ENCODE measurements around the gene SOCS7. TPM values are rescaled to one million over a fixed set of nuclear protein-coding genes. Genes with fewer than 3 reads are reported as not detected.

Gene SOCS7
- total RNA-seq, 1 experiment from 2014 or later = 31.0 TPM

DNA sequence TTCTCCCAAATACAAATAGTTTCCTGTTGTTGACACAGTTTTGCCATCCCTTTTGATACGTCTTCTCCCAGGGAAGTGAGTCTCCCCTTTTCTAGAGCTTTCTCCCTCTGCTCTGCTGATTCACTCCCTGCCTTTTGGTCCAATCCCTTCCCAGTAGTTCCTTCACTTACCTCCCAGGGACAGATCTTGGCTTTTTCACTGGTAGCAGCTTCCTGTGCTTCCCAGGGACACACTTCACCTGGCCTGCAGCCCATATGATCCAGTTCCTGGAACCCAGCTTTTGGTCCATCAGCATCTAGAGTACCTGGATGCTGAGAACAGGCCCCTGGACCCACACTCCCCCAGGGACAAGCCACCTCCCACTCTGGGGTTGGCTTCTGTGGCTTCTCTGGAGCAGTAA is 23.7 kb upstream of the SOCS7 start:
- no peak overlapping the region for H3K27ac ChIP-seq (ENCODE audit: low read length)
- no peak overlapping the region for H3K4me3 ChIP-seq (ENCODE audit: low read depth in 2 of 2, low read length in 2 of 2)
- POLR2A ChIA-PET = no interaction called here
- no TSS peak for BruUV-seq (replicated peaks)
- CTCF ChIA-PET = interaction anchor here (0.8 kb wide), 1 partner anchor 14 kb away, joined by 5 read pairs; no protein-coding TSS in a partner anchor
- no peaks in the 10 kb centered on the region for H3K27me3 ChIP-seq (ENCODE audit: control insufficient read depth, insufficient read depth, low read length)
- H3K36me3 ChIP-seq (ENCODE audit: control insufficient read depth, insufficient read depth, low read length) = 0 out of 2 replicates have a peak, but pooled peaks cover 2% of the 10 kb centered on the region
- ATAC-seq (no peak), DNase-seq (ENCODE audit: low read depth, low spot score) (no peak)
- intact Hi-C loops (cut with micrococcal nuclease; ENCODE audit: unreplicated experiment) = no loop called here
- TF ChIP-seq SIN3A (IDR thresholded peaks at IDR 0.05; ENCODE audit: borderline replicate concordance, insufficient read depth, low read depth, low read length) = no peak
- in situ Hi-C loops (cut with HindIII; ENCODE audit: low pct_unique_long_range_greater_than_20kb, low sequenced_read_pairs) = no loop called here
- no peaks in the 10 kb centered on the region for H3K4me1 ChIP-seq (ENCODE audit: control insufficient read depth, insufficient read depth, low read length)
- no peaks in the 10 kb centered on the region for H3K9me3 ChIP-seq (ENCODE audit: control insufficient read depth, insufficient read depth, low read depth, low read length)

DNA sequence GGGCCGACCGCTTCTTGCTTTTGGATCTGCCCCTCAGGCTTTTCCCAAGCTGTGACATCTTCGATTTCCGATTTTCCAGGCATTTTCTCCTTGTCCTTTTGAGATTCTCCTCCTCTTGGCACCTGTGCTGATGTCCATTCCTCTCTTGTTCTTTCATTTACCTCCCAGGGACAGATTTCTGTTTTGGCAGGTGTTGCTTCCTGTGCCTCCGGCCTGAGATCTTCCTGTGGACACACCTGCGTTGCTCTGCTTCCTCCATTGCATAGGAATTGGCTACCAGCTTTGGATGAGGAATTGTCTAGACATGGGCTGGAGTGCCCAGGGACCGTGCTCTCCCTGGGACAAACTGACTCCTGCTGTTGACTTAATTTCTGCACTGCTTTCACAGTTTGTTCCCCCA is 23.0 kb upstream of the SOCS7 start:
- H3K9me3 ChIP-seq (ENCODE audit: control insufficient read depth, insufficient read depth, low read depth, low read length) = no peaks in the 10 kb centered on the region
- intact Hi-C loops (cut with micrococcal nuclease; ENCODE audit: unreplicated experiment) = no loop called here
- no peak for TF ChIP-seq SIN3A (IDR thresholded peaks at IDR 0.05; ENCODE audit: borderline replicate concordance, insufficient read depth, low read depth, low read length)
- TF ChIP-seq, protein P1, sequence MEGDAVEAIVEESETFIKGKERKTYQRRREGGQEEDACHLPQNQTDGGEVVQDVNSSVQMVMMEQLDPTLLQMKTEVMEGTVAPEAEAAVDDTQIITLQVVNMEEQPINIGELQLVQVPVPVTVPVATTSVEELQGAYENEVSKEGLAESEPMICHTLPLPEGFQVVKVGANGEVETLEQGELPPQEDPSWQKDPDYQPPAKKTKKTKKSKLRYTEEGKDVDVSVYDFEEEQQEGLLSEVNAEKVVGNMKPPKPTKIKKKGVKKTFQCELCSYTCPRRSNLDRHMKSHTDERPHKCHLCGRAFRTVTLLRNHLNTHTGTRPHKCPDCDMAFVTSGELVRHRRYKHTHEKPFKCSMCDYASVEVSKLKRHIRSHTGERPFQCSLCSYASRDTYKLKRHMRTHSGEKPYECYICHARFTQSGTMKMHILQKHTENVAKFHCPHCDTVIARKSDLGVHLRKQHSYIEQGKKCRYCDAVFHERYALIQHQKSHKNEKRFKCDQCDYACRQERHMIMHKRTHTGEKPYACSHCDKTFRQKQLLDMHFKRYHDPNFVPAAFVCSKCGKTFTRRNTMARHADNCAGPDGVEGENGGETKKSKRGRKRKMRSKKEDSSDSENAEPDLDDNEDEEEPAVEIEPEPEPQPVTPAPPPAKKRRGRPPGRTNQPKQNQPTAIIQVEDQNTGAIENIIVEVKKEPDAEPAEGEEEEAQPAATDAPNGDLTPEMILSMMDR (IDR thresholded peaks at IDR 0.05) = no peak
- H3K4me1 ChIP-seq (ENCODE audit: control insufficient read depth, insufficient read depth, low read length) = no peaks in the 10 kb centered on the region
- POLR2A ChIA-PET = no interaction called here
- in situ Hi-C loops (cut with HindIII; ENCODE audit: low pct_unique_long_range_greater_than_20kb, low sequenced_read_pairs) = no loop called here
- no peak for DNase-seq (ENCODE audit: low read depth, low spot score)
- no peaks in the 10 kb centered on the region for H3K27me3 ChIP-seq (ENCODE audit: control insufficient read depth, insufficient read depth, low read length)
- no peaks in the 10 kb centered on the region for H3K36me3 ChIP-seq (ENCODE audit: control insufficient read depth, insufficient read depth, low read length)
- ATAC-seq = no peak
- H3K27ac ChIP-seq (ENCODE audit: low read length) = no peak overlapping the region
- no peak overlapping the region for H3K4me3 ChIP-seq (ENCODE audit: low read depth in 2 of 2, low read length in 2 of 2)
- CTCF ChIA-PET = no interaction called here
- BruUV-seq (replicated peaks) = no TSS peak

DNA sequence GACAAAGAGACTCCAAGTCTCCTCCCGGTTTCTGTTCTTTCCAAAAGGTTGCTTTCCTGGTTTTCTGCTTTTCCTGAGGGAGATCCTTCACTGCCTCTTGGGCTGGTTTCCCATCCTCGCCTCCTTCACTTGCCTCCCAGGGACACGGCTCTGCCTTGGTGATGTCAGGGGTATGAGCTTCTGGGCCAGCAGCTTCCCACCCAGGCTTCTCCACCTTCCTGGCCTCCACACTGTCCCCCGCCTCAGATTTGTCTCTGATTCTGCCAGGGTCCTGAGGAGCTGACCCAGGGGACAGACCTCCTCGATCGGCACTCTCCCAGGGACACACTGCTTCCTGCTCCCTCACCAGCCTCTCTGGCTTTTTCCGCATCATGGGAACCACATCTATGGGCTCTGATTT is 22.4 kb upstream of the SOCS7 start:
- Histone ChIP-seq H3K27me3 (ENCODE audit: control insufficient read depth, insufficient read depth, low read length) (no peaks in the 10 kb centered on the region), H3K27ac (ENCODE audit: low read length) (no peak overlapping the region), H3K4me1 (ENCODE audit: control insufficient read depth, insufficient read depth, low read length) (no peaks in the 10 kb centered on the region), H3K9me3 (ENCODE audit: control insufficient read depth, insufficient read depth, low read depth, low read length) (no peaks in the 10 kb centered on the region), H3K4me3 (ENCODE audit: low read depth in 2 of 2, low read length in 2 of 2) (no peak overlapping the region), H3K36me3 (ENCODE audit: control insufficient read depth, insufficient read depth, low read length) (no peaks in the 10 kb centered on the region)
- TF ChIP-seq TCF7L2 (IDR thresholded peaks at IDR 0.05; ENCODE audit: low read depth, low read length) (no peak), SIN3A (IDR thresholded peaks at IDR 0.05; ENCODE audit: borderline replicate concordance, insufficient read depth, low read depth, low read length) (no peak), REST (IDR thresholded peaks at IDR 0.05; ENCODE audit: insufficient read depth in 1 of 2, low read depth in 2 of 2, low read length in 1 of 2) (no peak), POLR2AphosphoS5 (IDR thresholded peaks at IDR 0.05; ENCODE audit: low read depth, low read length) (no peak)
- TF ChIP-seq, protein P1 (IDR thresholded peaks at IDR 0.05) = no peak
- CTCF ChIA-PET = interaction anchor here (0.6 kb wide), 1 partner anchor 20 kb away, joined by 3 read pairs; no protein-coding TSS in a partner anchor
- intact Hi-C loops (cut with micrococcal nuclease; ENCODE audit: unreplicated experiment) (no loop called here), in situ Hi-C loops (cut with HindIII; ENCODE audit: low pct_unique_long_range_greater_than_20kb, low sequenced_read_pairs) (no loop called here)
- POLR2A ChIA-PET = no interaction called here
- no peak for ATAC-seq
- no TSS peak for BruUV-seq (replicated peaks)
- DNase-seq (ENCODE audit: low read depth, low spot score) = no peak

Measured in Panc1 (cell line).